ENCODE data around the gene KCTD1. TPM values are rescaled to one million over a fixed set of nuclear protein-coding genes. Genes with fewer than 3 reads are reported as not detected.

The KCTD1 gene
- total and polyA plus RNA-seq, 10 of the 15 experiments (the other 5 are each of a cell fraction or from before 2014, with no cell fraction given): 1.5 to 13.4 (median 5.5) TPM

DNA sequence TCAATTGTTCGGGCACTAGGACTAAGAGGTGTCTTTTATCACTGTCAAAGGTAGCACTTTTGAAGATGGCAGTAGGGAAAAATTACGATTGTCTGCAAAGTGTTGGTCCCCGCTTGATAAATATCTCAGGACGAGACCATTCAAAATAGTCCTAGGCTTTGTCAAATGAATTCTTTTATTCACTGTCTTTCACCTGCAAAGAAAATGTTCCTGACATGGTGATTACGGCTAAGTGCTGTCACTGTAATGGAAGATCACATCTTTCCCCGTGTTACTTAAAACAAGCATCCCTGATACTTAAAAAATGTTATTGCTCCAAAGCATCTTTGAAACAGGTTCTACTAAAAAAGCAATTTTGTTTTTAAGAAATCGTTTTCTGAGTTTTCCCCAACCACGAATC, 71.7 kb downstream of the KCTD1 start:
- no peak for ATAC-seq
- RAD21 ChIA-PET (ENCODE audit: unreplicated experiment): no interaction called here
- TF ChIP-seq BHLHE40 (IDR thresholded peaks at IDR 0.05; ENCODE audit: borderline replicate concordance in 1 of 2, low read depth in 2 of 2, low read length in 1 of 2) (no peak), SMARCA5 (IDR thresholded peaks at IDR 0.05) (no peak), KLF5 (IDR thresholded peaks at IDR 0.05; ENCODE audit: partially characterized antibody) (no peak), FOS (IDR thresholded peaks at IDR 0.05; ENCODE audit: borderline replicate concordance, extremely low read depth, insufficient read length) (no peak), ZSCAN29 (IDR thresholded peaks at IDR 0.05) (no peak), KAT2A (conservative IDR thresholded peaks at IDR 0.05; ENCODE audit: control insufficient read depth, low read depth, low read length) (no peak), SREBF1 (IDR thresholded peaks at IDR 0.05; ENCODE audit: low read length) (no peak), STAT3 (IDR thresholded peaks at IDR 0.05; ENCODE audit: low read depth, low read length) (no peak), MTA2 (IDR thresholded peaks at IDR 0.05; ENCODE audit: low read depth) (no peak), HDAC2 (IDR thresholded peaks at IDR 0.05) (no peak)
- TF ChIP-seq, protein P1, sequence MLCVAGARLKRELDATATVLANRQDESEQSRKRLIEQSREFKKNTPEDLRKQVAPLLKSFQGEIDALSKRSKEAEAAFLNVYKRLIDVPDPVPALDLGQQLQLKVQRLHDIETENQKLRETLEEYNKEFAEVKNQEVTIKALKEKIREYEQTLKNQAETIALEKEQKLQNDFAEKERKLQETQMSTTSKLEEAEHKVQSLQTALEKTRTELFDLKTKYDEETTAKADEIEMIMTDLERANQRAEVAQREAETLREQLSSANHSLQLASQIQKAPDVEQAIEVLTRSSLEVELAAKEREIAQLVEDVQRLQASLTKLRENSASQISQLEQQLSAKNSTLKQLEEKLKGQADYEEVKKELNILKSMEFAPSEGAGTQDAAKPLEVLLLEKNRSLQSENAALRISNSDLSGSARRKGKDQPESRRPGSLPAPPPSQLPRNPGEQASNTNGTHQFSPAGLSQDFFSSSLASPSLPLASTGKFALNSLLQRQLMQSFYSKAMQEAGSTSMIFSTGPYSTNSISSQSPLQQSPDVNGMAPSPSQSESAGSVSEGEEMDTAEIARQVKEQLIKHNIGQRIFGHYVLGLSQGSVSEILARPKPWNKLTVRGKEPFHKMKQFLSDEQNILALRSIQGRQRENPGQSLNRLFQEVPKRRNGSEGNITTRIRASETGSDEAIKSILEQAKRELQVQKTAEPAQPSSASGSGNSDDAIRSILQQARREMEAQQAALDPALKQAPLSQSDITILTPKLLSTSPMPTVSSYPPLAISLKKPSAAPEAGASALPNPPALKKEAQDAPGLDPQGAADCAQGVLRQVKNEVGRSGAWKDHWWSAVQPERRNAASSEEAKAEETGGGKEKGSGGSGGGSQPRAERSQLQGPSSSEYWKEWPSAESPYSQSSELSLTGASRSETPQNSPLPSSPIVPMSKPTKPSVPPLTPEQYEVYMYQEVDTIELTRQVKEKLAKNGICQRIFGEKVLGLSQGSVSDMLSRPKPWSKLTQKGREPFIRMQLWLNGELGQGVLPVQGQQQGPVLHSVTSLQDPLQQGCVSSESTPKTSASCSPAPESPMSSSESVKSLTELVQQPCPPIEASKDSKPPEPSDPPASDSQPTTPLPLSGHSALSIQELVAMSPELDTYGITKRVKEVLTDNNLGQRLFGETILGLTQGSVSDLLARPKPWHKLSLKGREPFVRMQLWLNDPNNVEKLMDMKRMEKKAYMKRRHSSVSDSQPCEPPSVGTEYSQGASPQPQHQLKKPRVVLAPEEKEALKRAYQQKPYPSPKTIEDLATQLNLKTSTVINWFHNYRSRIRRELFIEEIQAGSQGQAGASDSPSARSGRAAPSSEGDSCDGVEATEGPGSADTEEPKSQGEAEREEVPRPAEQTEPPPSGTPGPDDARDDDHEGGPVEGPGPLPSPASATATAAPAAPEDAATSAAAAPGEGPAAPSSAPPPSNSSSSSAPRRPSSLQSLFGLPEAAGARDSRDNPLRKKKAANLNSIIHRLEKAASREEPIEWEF (IDR thresholded peaks at IDR 0.05; ENCODE audit: insufficient replicate concordance, low read depth, low read length): no peak
- TF ChIP-seq, protein P2, sequence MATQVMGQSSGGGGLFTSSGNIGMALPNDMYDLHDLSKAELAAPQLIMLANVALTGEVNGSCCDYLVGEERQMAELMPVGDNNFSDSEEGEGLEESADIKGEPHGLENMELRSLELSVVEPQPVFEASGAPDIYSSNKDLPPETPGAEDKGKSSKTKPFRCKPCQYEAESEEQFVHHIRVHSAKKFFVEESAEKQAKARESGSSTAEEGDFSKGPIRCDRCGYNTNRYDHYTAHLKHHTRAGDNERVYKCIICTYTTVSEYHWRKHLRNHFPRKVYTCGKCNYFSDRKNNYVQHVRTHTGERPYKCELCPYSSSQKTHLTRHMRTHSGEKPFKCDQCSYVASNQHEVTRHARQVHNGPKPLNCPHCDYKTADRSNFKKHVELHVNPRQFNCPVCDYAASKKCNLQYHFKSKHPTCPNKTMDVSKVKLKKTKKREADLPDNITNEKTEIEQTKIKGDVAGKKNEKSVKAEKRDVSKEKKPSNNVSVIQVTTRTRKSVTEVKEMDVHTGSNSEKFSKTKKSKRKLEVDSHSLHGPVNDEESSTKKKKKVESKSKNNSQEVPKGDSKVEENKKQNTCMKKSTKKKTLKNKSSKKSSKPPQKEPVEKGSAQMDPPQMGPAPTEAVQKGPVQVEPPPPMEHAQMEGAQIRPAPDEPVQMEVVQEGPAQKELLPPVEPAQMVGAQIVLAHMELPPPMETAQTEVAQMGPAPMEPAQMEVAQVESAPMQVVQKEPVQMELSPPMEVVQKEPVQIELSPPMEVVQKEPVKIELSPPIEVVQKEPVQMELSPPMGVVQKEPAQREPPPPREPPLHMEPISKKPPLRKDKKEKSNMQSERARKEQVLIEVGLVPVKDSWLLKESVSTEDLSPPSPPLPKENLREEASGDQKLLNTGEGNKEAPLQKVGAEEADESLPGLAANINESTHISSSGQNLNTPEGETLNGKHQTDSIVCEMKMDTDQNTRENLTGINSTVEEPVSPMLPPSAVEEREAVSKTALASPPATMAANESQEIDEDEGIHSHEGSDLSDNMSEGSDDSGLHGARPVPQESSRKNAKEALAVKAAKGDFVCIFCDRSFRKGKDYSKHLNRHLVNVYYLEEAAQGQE (IDR thresholded peaks at IDR 0.05; ENCODE audit: low read depth, low read length): no peak
- TF ChIP-seq, protein P3, sequence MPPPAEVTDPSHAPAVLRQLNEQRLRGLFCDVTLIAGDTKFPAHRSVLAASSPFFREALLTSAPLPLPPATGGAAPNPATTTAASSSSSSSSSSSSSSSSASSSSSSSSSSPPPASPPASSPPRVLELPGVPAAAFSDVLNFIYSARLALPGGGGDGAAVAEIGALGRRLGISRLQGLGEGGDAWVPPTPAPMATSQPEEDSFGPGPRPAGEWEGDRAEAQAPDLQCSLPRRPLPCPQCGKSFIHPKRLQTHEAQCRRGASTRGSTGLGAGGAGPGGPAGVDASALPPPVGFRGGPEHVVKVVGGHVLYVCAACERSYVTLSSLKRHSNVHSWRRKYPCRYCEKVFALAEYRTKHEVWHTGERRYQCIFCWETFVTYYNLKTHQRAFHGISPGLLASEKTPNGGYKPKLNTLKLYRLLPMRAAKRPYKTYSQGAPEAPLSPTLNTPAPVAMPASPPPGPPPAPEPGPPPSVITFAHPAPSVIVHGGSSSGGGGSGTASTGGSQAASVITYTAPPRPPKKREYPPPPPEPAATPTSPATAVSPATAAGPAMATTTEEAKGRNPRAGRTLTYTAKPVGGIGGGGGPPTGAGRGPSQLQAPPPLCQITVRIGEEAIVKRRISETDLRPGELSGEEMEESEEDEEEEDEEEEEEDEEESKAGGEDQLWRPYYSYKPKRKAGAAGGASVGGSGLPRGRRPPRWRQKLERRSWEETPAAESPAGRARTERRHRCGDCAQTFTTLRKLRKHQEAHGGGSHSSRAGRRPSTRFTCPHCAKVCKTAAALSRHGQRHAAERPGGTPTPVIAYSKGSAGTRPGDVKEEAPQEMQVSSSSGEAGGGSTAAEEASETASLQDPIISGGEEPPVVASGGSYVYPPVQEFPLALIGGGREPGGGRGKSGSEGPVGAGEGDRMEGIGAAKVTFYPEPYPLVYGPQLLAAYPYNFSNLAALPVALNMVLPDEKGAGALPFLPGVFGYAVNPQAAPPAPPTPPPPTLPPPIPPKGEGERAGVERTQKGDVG (CRISPR knock-in tag; IDR thresholded peaks at IDR 0.05): no peak

More for the DNA sequence above, 71.7 kb downstream of the KCTD1 start:
- Histone ChIP-seq H3K36me3 (ENCODE audit: control insufficient read depth in 2 of 2, insufficient read depth in 2 of 2, low read length in 1 of 2) (no peaks in the 10 kb centered on the region), H3K27ac (ENCODE audit: control insufficient read depth, insufficient read depth) (no peak overlapping the region), H3K4me2 (ENCODE audit: control insufficient read depth, insufficient read depth) (no peak overlapping the region), H3K79me2 (ENCODE audit: control insufficient read depth, insufficient read depth, low read length) (no peaks in the 10 kb centered on the region), H3K9ac (ENCODE audit: control insufficient read depth, insufficient read depth, low read length) (no peak overlapping the region), H4K20me1 (ENCODE audit: control insufficient read depth, insufficient read depth) (no peaks in the 10 kb centered on the region), H3K4me1 (ENCODE audit: control insufficient read depth, insufficient read depth, low read length) (no peaks in the 10 kb centered on the region), H3K9me3 (replicated peaks; ENCODE audit: control insufficient read depth, insufficient read depth, low read length) (no peaks in the 10 kb centered on the region), H3K4me3 (no peak overlapping the region), H3K27me3 (replicated peaks in 1 of 2; ENCODE audit: control insufficient read depth in 2 of 2, insufficient read depth in 2 of 2, low read length in 1 of 2) (no peaks in the 10 kb centered on the region), H2AFZ (ENCODE audit: control insufficient read depth, low read depth, low read length) (no peak overlapping the region)
- DNase-seq (ENCODE audit: low read depth, low spot score) (no peak), FAIRE-seq (no peak)
- POLR2A ChIA-PET: no interaction called here
- SMC1A ChIA-PET (ENCODE audit: uncharacterized antibody, unreplicated experiment): interaction anchor here (1.0 to 2.0 kb wide), 3 partner anchors 10 to 38 kb away, joined by 3 to 10 read pairs (median 4); no protein-coding TSS in a partner anchor
- intact Hi-C loops (cut with micrococcal nuclease; ENCODE audit: unreplicated experiment): no loop called here
- BruUV-seq (replicated peaks): no TSS peak
- in situ Hi-C loops (cut with MboI): no loop called here
- 88% methylated on average over 8 of the region's 8 CpGs for WGBS (ENCODE audit: insufficient coverage, insufficient replicate concordance, low lambda C conversion rate, missing lambda C conversion rate)
- CTCF ChIA-PET: interaction anchor here (1.3 kb wide), 1 partner anchor 93 kb away, joined by 3 read pairs; no protein-coding TSS in a partner anchor
